ENCODE results near the gene CARD11. TPM values are rescaled to one million over a fixed set of nuclear protein-coding genes. Genes with fewer than 3 reads are reported as not detected.

CARD11 gene
- total RNA-seq, 2 donors from 2014 or later: 0.87 to 2.4 TPM

- WGBS: 96% methylated on average over 18 of the region's 18 CpGs
- Histone ChIP-seq H3K4me1 (replicated peaks) (no peaks in the 10 kb centered on the region), H3K27ac (no peak overlapping the region), H3K27me3 (replicated peaks; ENCODE audit: insufficient read depth) (no peaks in the 10 kb centered on the region), H3K36me3 (no peaks in the 10 kb centered on the region), H3K4me3 (no peak overlapping the region), H3K9me3 (no peaks in the 10 kb centered on the region)
- intact Hi-C loops (cut with DNase I): no loop called here
- DNase-seq (ENCODE audit: low spot score): no peak
- TF ChIP-seq POLR2A (IDR thresholded peaks at IDR 0.05) (no peak), POLR2AphosphoS5 (IDR thresholded peaks at IDR 0.05) (no peak), CTCF (IDR thresholded peaks at IDR 0.05) (no peak)
Observed at GRCh38 chr7:2986561-2986960, 57.1 kb downstream of the CARD11 start.

DNA sequence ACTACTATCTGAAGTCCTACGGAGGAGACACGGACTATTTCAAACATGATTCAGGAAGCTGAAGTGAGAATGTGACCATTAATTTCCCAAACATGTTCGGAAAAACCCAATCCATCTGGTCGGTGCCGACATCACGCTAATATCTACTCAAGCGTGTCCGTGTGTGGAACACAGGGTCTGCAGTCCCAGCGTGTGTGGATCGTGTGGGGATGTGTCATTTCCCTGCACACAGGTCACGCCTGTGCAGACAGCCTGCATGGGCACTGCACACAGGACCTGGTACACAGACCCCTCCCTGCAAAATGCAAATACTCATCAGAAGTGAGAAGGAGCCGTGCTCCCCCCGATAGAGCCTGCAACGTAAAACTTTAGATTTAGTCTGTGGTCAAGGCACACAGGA, 57.8 kb downstream of the CARD11 start:
- Histone ChIP-seq H3K27ac (no peak overlapping the region), H3K4me3 (no peak overlapping the region), H3K9me3 (no peaks in the 10 kb centered on the region), H3K4me1 (replicated peaks) (no peaks in the 10 kb centered on the region), H3K36me3 (no peaks in the 10 kb centered on the region), H3K27me3 (replicated peaks; ENCODE audit: insufficient read depth) (no peaks in the 10 kb centered on the region)
- WGBS: 85% methylated on average over 14 of the region's 14 CpGs
- TF ChIP-seq POLR2A (IDR thresholded peaks at IDR 0.05) (no peak), POLR2AphosphoS5 (IDR thresholded peaks at IDR 0.05) (no peak)
- no peak for DNase-seq (ENCODE audit: low spot score)
- intact Hi-C loops (cut with DNase I): no loop called here

GRCh38 chr7:2984091-2984490, 59.6 kb downstream of the CARD11 start:
- Histone ChIP-seq H3K27ac (no peak overlapping the region), H3K27me3 (replicated peaks; ENCODE audit: insufficient read depth) (no peaks in the 10 kb centered on the region), H3K36me3 (no peaks in the 10 kb centered on the region), H3K4me3 (no peak overlapping the region), H3K4me1 (replicated peaks) (peaks cover 2% of the 10 kb centered on the region), H3K9me3 (no peaks in the 10 kb centered on the region)
- no peak for DNase-seq (ENCODE audit: low spot score)
- TF ChIP-seq POLR2A (IDR thresholded peaks at IDR 0.05): no peak
- no peak for TF ChIP-seq POLR2AphosphoS5 (IDR thresholded peaks at IDR 0.05)
- TF ChIP-seq CTCF (IDR thresholded peaks at IDR 0.05): no peak
- intact Hi-C loops (cut with DNase I): no loop called here
- WGBS: 42% methylated on average over 6 of the region's 6 CpGs

- intact Hi-C loops (cut with DNase I): no loop called here
- no peak overlapping the region for H3K4me3 ChIP-seq
- 26% methylated on average over 6 of the region's 6 CpGs for WGBS
- H3K36me3 ChIP-seq: no peaks in the 10 kb centered on the region
- no peak for TF ChIP-seq POLR2AphosphoS5 (IDR thresholded peaks at IDR 0.05)
- TF ChIP-seq POLR2A (IDR thresholded peaks at IDR 0.05): no peak
- no peak for TF ChIP-seq CTCF (IDR thresholded peaks at IDR 0.05)
- peaks cover 7% of the 10 kb centered on the region for H3K4me1 ChIP-seq (replicated peaks)
- no peak overlapping the region for H3K27ac ChIP-seq
- DNase-seq (ENCODE audit: low spot score): no peak
- H3K9me3 ChIP-seq: no peaks in the 10 kb centered on the region
- H3K27me3 ChIP-seq (replicated peaks; ENCODE audit: insufficient read depth): no peaks in the 10 kb centered on the region
Observed at GRCh38 chr7:2983586-2983985, 60.1 kb downstream of the CARD11 start.

- H3K27ac ChIP-seq: no peak overlapping the region
- no peaks in the 10 kb centered on the region for H3K9me3 ChIP-seq
- WGBS: 87% methylated on average over 7 of the region's 7 CpGs
- no peaks in the 10 kb centered on the region for H3K36me3 ChIP-seq
- TF ChIP-seq POLR2A (IDR thresholded peaks at IDR 0.05) (no peak), POLR2AphosphoS5 (IDR thresholded peaks at IDR 0.05) (no peak), CTCF (IDR thresholded peaks at IDR 0.05) (no peak)
- H3K4me1 ChIP-seq (replicated peaks): peaks cover 9% of the 10 kb centered on the region
- DNase-seq (ENCODE audit: low spot score): no peak
- H3K4me3 ChIP-seq: no peak overlapping the region
- no peaks in the 10 kb centered on the region for H3K27me3 ChIP-seq (replicated peaks; ENCODE audit: insufficient read depth)
- intact Hi-C loops (cut with DNase I): no loop called here
Observed at GRCh38 chr7:2982831-2983230, 60.8 kb downstream of the CARD11 start.
